ENCODE measurements around the gene ADPRH.

DNA sequence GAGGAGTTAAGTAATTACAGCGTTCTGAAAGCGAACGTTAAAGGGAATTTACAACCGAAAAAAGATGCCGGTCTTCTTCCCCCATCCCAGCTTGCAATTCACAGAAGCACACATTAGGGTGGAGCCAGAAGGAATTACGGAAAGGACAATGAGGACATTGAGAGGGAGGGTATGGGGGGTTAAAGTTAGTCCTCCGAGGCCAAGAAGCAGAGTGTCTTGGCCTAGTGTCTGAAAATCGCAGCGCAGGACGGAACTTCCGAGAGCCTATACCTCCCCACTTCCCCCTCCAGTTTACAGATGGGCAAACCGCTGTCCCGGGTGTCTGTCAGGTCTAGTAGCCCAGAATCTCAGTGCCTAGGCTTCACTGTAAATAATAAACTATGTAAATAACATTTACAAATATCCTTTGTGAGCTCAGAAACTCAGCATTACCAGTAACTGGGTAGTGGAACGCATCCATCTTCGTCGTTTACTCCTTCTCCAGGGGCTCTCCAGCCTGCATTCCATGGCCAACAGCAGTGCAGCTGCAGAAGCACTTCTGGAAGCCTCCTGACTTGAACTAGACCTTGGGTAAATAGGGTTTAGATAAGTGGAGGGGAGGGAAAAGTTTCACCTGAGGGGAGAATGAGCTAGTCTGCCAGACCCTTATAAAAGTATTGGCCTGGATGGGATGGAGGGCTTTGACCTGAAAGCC is 922 bp downstream of the ADPRH start:
- TF ChIP-seq CTCF (IDR thresholded peaks at IDR 0.05) (peak in 1 of 6 experiments; percentile 12), POLR2A (IDR thresholded peaks at IDR 0.05) (no peak)
